ENCODE measurements around the gene CFLAR.

DNA sequence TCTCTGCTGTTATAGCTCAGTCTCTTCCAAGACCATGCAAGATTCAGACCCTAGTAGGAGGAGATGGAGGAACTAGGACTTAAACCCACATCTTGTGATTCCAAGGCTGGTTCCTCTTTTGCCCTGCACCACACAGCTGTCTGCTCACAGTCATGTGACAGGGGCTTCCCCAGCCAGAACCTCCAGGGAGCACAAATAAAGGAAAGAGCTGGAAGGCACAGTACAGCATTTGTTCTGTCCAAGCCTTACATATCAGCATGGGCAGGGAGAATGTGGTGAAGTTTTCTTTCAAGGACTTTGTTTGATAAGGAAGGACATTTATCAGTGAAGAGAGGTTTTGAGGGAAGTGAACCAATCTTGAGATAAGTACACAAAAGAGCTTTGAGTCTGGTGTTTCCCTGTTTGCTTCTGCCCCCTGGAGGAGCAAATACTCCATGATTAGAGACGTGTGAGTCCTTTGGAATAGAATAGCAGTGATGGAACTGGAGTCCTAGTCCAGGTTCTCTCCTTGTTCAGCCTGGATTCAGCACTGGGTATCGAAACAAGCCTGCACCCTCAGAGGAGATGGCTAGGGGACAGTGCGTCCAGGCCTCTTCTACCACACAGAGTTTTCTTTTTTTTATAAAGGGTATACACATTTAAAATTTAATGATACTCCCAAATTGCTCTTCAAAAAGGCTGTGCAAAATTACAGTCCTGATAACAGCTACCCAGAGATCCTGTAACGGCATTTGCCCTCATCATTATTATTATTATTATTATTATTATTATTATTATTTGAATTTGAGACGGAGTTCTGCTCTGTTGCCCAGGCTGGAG lies 42.4 kb downstream of the CFLAR start:
- TF ChIP-seq TAF1 (IDR thresholded peaks at IDR 0.05; ENCODE audit: low read depth, low read length) (0 out of 2 replicates have a peak, but pooled peaks have one; percentile 8), POLR2AphosphoS5 (IDR thresholded peaks at IDR 0.05; ENCODE audit: low read depth, low read length) (peak; percentile 12; the same call in 1 of the 2 replicates), SPI1 (IDR thresholded peaks at IDR 0.05; ENCODE audit: low read depth, low read length) (peak; percentile 95), POLR2A (IDR thresholded peaks at IDR 0.05; ENCODE audit: low read depth, low read length) (no peak), PAX5 (IDR thresholded peaks at IDR 0.05; ENCODE audit: insufficient read depth, low read length, severe bottlenecking) (no peak), POU2F2 (IDR thresholded peaks at IDR 0.05; ENCODE audit: low read depth, low read length) (no peak)
